A673 (cell line): ENCODE results near the gene DMD. TPM values are rescaled to one million over a fixed set of nuclear protein-coding genes. Genes with fewer than 3 reads are reported as not detected.

Experiments used
- BruUV-seq: library from RNA; stranded (reverse); fragments of 400-500 nt; replicated peaks from 2 replicates; lab custom pipeline; 2021; lab: Mats Ljungman, UMichigan
- CTCF ChIA-PET: fragments of 300-600 bp; sonication (Branson Sonifier 250); formaldehyde crosslinking; loops from one replicate; lab custom pipeline; 2022; ENCODE audit warnings: antibody characterized with exemption; lab: Charles Lee
- POLR2A ChIA-PET: fragments of 300-600 bp; sonication (Branson Sonifier 250); formaldehyde crosslinking; loops from one replicate; lab custom pipeline; 2022; ENCODE audit warnings: antibody characterized with exemption; ENCODE audit not compliant: low non-redundant PET; lab: Charles Lee
- DNase-seq: peaks from one replicate; pipeline ENCODE4 v3.0.0-alpha.2; 2015; ENCODE audit warnings: low spot score
- H3K27ac ChIP-seq: fragments of 200-600 bp; sonication (generic); 2 replicates; pipeline ENCODE4 v1.5.1; 2016; ENCODE audit warnings: mixed run types, low read depth, mild to moderate bottlenecking, mixed read lengths, antibody characterized with exemption, low read length; ENCODE audit not compliant: poor library complexity, severe bottlenecking
- H3K27me3 ChIP-seq: fragments of 200-600 bp; sonication (generic); replicated peaks from 2 replicates; pipeline ENCODE4 v1.6.1; 2017; ENCODE audit warnings: mixed run types, low read depth, mild to moderate bottlenecking, mixed read lengths, antibody characterized with exemption, low read length; ENCODE audit not compliant: insufficient read depth, poor library complexity
- H3K36me3 ChIP-seq: fragments of 200-600 bp; sonication (generic); 2 replicates; pipeline ENCODE4 v1.6.1; 2016; ENCODE audit warnings: mixed run types, mild to moderate bottlenecking, mixed read lengths, antibody characterized with exemption, low read length; ENCODE audit not compliant: insufficient read depth, poor library complexity, severe bottlenecking
- H3K4me1 ChIP-seq: fragments of 200-600 bp; sonication (generic); 2 replicates; pipeline ENCODE4 v1.6.1; 2017; ENCODE audit warnings: mixed run types, mild to moderate bottlenecking, mixed read lengths, antibody characterized with exemption, low read length; ENCODE audit not compliant: insufficient read depth, poor library complexity, severe bottlenecking
- H3K4me3 ChIP-seq: fragments of 200-600 bp; sonication (generic); 2 replicates; pipeline ENCODE4 v1.5.1; 2016; ENCODE audit warnings: low read depth, mixed run types, mild to moderate bottlenecking, mixed read lengths, low read length; ENCODE audit not compliant: poor library complexity, severe bottlenecking
- H3K9me3 ChIP-seq: fragments of 200-600 bp; sonication (generic); 2 replicates; pipeline ENCODE4 v1.6.1; 2016; ENCODE audit warnings: mixed run types, low read depth, mild to moderate bottlenecking, mixed read lengths, antibody characterized with exemption, low read length; ENCODE audit not compliant: poor library complexity, severe bottlenecking
- CTCF ChIP-seq: fragments of 300-800, 200-600 bp; sonication (generic); conservative IDR thresholded peaks from 2 replicates; pipeline ENCODE4 v1.5.1; 2017; ENCODE audit warnings: low read depth, mild to moderate bottlenecking, antibody characterized with exemption, low read length, moderate library complexity, mixed read lengths
- EZH2 ChIP-seq: fragments of 200-600 bp; sonication (generic); IDR thresholded peaks from 2 replicates; pipeline ENCODE4 v1.6.1; 2017; ENCODE audit warnings: borderline replicate concordance, low read depth, mild to moderate bottlenecking, mixed read lengths, antibody characterized with exemption, low read length; ENCODE audit not compliant: poor library complexity, severe bottlenecking
- intact Hi-C: fragments of 100-400 bp; cut with micrococcal nuclease; formaldehyde crosslinking; loops from one replicate; pipeline ENCODE4 v1.10.0; 2022; ENCODE audit not compliant: unreplicated experiment
- total RNA-seq: library from RNA; stranded (reverse); gene quantifications from 2 replicates; pipeline ENCODE4 v1.2.3, GENCODE V29; 2021

DMD gene
- total RNA-seq, 1 experiment from 2014 or later, result 5.4 TPM

GRCh38 chrX:32598707-32599106 is 612.6 kb downstream of the DMD start:
- no TSS peak for BruUV-seq

GRCh38 chrX:32597777-32598176 is 613.6 kb downstream of the DMD start:
- CTCF ChIA-PET, result no interaction called here
- no peak overlapping the region for H3K4me3 ChIP-seq
- no peak for DNase-seq
- TF ChIP-seq EZH2 (no peak), CTCF (no peak)
- POLR2A ChIA-PET, result no interaction called here
- H3K27ac ChIP-seq, result no peak overlapping the region
- no peaks in the 10 kb centered on the region for H3K36me3 ChIP-seq
- H3K9me3 ChIP-seq, result no peaks in the 10 kb centered on the region
- H3K4me1 ChIP-seq, result no peaks in the 10 kb centered on the region
- H3K27me3 ChIP-seq, result no peaks in the 10 kb centered on the region
- intact Hi-C loops, result no loop called here
- BruUV-seq, result no TSS peak

More at GRCh38 chrX:32598707-32599106, 612.6 kb downstream of the DMD start:
- Histone ChIP-seq H3K27me3 (no peaks in the 10 kb centered on the region), H3K9me3 (no peaks in the 10 kb centered on the region), H3K27ac (no peak overlapping the region), H3K36me3 (no peaks in the 10 kb centered on the region), H3K4me1 (no peaks in the 10 kb centered on the region), H3K4me3 (no peak overlapping the region)
- CTCF ChIA-PET, result no interaction called here
- no peak for DNase-seq
- no peak for TF ChIP-seq EZH2
- TF ChIP-seq CTCF, result no peak
- POLR2A ChIA-PET, result no interaction called here
- intact Hi-C loops, result no loop called here

GRCh38 chrX:32592786-32593185 is 618.6 kb downstream of the DMD start:
- POLR2A ChIA-PET, result no interaction called here
- BruUV-seq, result no TSS peak

More at GRCh38 chrX:32592786-32593185, 618.6 kb downstream of the DMD start:
- no peak for DNase-seq
- CTCF ChIA-PET, result no interaction called here
- Histone ChIP-seq H3K27me3 (no peaks in the 10 kb centered on the region), H3K4me3 (no peak overlapping the region), H3K36me3 (no peaks in the 10 kb centered on the region), H3K4me1 (no peaks in the 10 kb centered on the region), H3K9me3 (no peaks in the 10 kb centered on the region), H3K27ac (no peak overlapping the region)
- intact Hi-C loops, result no loop called here
- TF ChIP-seq EZH2, result no peak
- TF ChIP-seq CTCF, result no peak
